ENCODE data around the gene CYP2R1. TPM values are rescaled to one million over a fixed set of nuclear protein-coding genes. Genes with fewer than 3 reads are reported as not detected.
A peak's percentile ranks its signal among the peaks of the same experiment; 100 is the strongest.

CYP2R1 gene
- total RNA-seq, 1 donor from 2014 or later: 12.3 TPM

- no peaks in the 10 kb centered on the region for H3K27me3 ChIP-seq
- intact Hi-C loops (cut with DNase I): no loop called here
- DNase-seq (ENCODE audit: extremely low spot score in 2 of 2): no peak
- no peak overlapping the region for H3K4me3 ChIP-seq
- peaks cover 18% of the 10 kb centered on the region for H3K4me1 ChIP-seq
- no peak for TF ChIP-seq POLR2AphosphoS5 (IDR thresholded peaks at IDR 0.05; ENCODE audit: insufficient read depth in 1 of 2, low read depth in 1 of 2)
- TF ChIP-seq, protein P1, sequence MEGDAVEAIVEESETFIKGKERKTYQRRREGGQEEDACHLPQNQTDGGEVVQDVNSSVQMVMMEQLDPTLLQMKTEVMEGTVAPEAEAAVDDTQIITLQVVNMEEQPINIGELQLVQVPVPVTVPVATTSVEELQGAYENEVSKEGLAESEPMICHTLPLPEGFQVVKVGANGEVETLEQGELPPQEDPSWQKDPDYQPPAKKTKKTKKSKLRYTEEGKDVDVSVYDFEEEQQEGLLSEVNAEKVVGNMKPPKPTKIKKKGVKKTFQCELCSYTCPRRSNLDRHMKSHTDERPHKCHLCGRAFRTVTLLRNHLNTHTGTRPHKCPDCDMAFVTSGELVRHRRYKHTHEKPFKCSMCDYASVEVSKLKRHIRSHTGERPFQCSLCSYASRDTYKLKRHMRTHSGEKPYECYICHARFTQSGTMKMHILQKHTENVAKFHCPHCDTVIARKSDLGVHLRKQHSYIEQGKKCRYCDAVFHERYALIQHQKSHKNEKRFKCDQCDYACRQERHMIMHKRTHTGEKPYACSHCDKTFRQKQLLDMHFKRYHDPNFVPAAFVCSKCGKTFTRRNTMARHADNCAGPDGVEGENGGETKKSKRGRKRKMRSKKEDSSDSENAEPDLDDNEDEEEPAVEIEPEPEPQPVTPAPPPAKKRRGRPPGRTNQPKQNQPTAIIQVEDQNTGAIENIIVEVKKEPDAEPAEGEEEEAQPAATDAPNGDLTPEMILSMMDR (IDR thresholded peaks at IDR 0.05): peak; percentile 19 to 65 (median 36)
- no peak overlapping the region for H3K27ac ChIP-seq
- no peaks in the 10 kb centered on the region for H3K9me3 ChIP-seq
- H3K36me3 ChIP-seq: no peaks in the 10 kb centered on the region
Measured at GRCh38 chr11:14907411-14908213, 15.6 kb upstream of the CYP2R1 start.

- H3K36me3 ChIP-seq: no peaks in the 10 kb centered on the region
- no peak overlapping the region for H3K27ac ChIP-seq
- DNase-seq (ENCODE audit: extremely low spot score in 2 of 2): no peak
- intact Hi-C loops (cut with DNase I): no loop called here
- no peaks in the 10 kb centered on the region for H3K9me3 ChIP-seq
- H3K4me3 ChIP-seq: no peak overlapping the region
- H3K4me1 ChIP-seq: peaks cover 18% of the 10 kb centered on the region
- TF ChIP-seq, protein P1 (IDR thresholded peaks at IDR 0.05): no peak
- no peaks in the 10 kb centered on the region for H3K27me3 ChIP-seq
Measured at GRCh38 chr11:14906993-14907392, 15.0 kb upstream of the CYP2R1 start.

DNA sequence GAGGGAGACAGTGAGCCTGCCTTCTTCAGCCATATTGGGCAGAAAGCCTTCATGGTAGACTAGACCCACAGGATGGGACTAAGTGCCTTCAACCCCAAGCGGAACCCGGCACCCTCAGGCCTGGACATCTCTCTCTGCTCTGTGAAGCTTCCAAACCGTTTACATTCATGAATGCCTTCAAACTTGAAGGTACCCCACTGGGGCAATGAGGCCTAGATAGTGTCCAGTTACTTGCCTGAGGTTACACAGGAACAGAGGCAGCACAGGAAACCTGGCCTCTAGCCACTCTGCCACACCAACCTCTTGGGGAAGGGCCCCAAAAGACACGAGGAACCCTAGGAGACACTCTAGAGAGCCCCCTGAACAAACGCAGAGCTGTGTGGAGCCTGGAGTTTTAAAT is 14.5 kb upstream of the CYP2R1 start:
- H3K9me3 ChIP-seq: no peaks in the 10 kb centered on the region
- TF ChIP-seq, protein P1 (IDR thresholded peaks at IDR 0.05): no peak
- TF ChIP-seq POLR2A (IDR thresholded peaks at IDR 0.05) (no peak), POLR2AphosphoS5 (IDR thresholded peaks at IDR 0.05; ENCODE audit: insufficient read depth in 1 of 2, low read depth in 1 of 2) (no peak)
- intact Hi-C loops (cut with DNase I): no loop called here
- H3K27me3 ChIP-seq: no peaks in the 10 kb centered on the region
- H3K4me3 ChIP-seq: no peak overlapping the region
- DNase-seq (ENCODE audit: extremely low spot score in 2 of 2): no peak
- no peak overlapping the region for H3K27ac ChIP-seq
- H3K4me1 ChIP-seq: peaks cover 18% of the 10 kb centered on the region
- no peaks in the 10 kb centered on the region for H3K36me3 ChIP-seq

GRCh38 chr11:14905104-14906033 is 13.3 kb upstream of the CYP2R1 start:
- no peak for DNase-seq (ENCODE audit: extremely low spot score in 2 of 2)
- Histone ChIP-seq H3K27ac (peak overlapping the region; percentile 24), H3K36me3 (no peaks in the 10 kb centered on the region), H3K4me1 (peaks cover 18% of the 10 kb centered on the region), H3K27me3 (no peaks in the 10 kb centered on the region), H3K4me3 (peak overlapping the region; percentile 39 to 54), H3K9me3 (no peaks in the 10 kb centered on the region)
- TF ChIP-seq POLR2AphosphoS5 (IDR thresholded peaks at IDR 0.05; ENCODE audit: insufficient read depth in 1 of 2, low read depth in 1 of 2): no peak
- TF ChIP-seq, protein P1 (IDR thresholded peaks at IDR 0.05): peak in 1 of 3 experiments; percentile 10
- TF ChIP-seq POLR2A (IDR thresholded peaks at IDR 0.05): no peak
- intact Hi-C loops (cut with DNase I): no loop called here
